KMS-11 (cell line): ENCODE data around the gene CYP17A1.
"Not testable (repeated sequence)": the region's sequence is repeated elsewhere in the genome, so short reads cannot be mapped to it uniquely, and the experiment has no call there.

Experiments used
- H2AFZ ChIP-seq: fragments of 200-600 bp; sonication (generic); 2 replicates; pipeline ENCODE4 v1.6.1; 2016; ENCODE audit warnings: antibody characterized with exemption, mixed run types, low read depth
- H3K27ac ChIP-seq: fragments of 200-600 bp; sonication (generic); 2 replicates; pipeline ENCODE4 v1.6.1; 2016; ENCODE audit warnings: mild to moderate bottlenecking, mixed run types
- H3K27me3 ChIP-seq: fragments of 200-600 bp; sonication (generic); 2 replicates; pipeline ENCODE4 v1.6.1; 2017; ENCODE audit warnings: mild to moderate bottlenecking, low read depth, mixed run types, moderate library complexity; ENCODE audit not compliant: insufficient read depth
- H3K36me3 ChIP-seq: fragments of 200-600 bp; sonication (generic); 2 replicates; pipeline ENCODE4 v1.6.1; 2017; ENCODE audit warnings: mild to moderate bottlenecking, mixed run types; ENCODE audit not compliant: insufficient read depth
- H3K4me1 ChIP-seq: fragments of 200-600 bp; sonication (generic); 2 replicates; pipeline ENCODE4 v1.6.1; 2016; ENCODE audit warnings: mild to moderate bottlenecking, low read depth, mixed run types; ENCODE audit not compliant: poor library complexity, severe bottlenecking
- H3K4me2 ChIP-seq: fragments of 200-600 bp; sonication (generic); 2 replicates; pipeline ENCODE4 v1.7.0; 2016; ENCODE audit warnings: mild to moderate bottlenecking, mixed run types
- H3K4me3 ChIP-seq: fragments of 200-600 bp; sonication (generic); IDR thresholded peaks from 2 replicates; pipeline ENCODE4 v1.6.1; 2017; ENCODE audit warnings: low read depth, low read length, mixed read lengths; ENCODE audit not compliant: insufficient read depth
- H3K79me2 ChIP-seq: fragments of 200-600 bp; sonication (generic); 2 replicates; pipeline ENCODE4 v1.6.1; 2016; ENCODE audit warnings: low read depth, mixed run types; ENCODE audit not compliant: insufficient read depth
- H3K9ac ChIP-seq: fragments of 200-600 bp; sonication (generic); 2 replicates; pipeline ENCODE4 v1.6.1; 2016; ENCODE audit warnings: mild to moderate bottlenecking, mixed run types
- H4K20me1 ChIP-seq: fragments of 200-600 bp; sonication (generic); 2 replicates; pipeline ENCODE4 v1.6.1; 2016; ENCODE audit warnings: mild to moderate bottlenecking, mixed run types; ENCODE audit not compliant: insufficient read depth
- CTCF ChIP-seq: fragments of 200-600 bp; sonication (generic); conservative IDR thresholded peaks from 2 replicates; pipeline ENCODE4 v1.6.1; 2017; ENCODE audit warnings: low read depth, mild to moderate bottlenecking, antibody characterized with exemption, low read length, moderate library complexity, mixed read lengths

Gene CYP17A1

GRCh38 chr10:102863660-102864059 is 26.4 kb upstream of the CYP17A1 start:
- no peaks in the 10 kb centered on the region for H3K27me3 ChIP-seq
- H3K4me2 ChIP-seq, result no peak overlapping the region
- H3K4me1 ChIP-seq, result no peaks in the 10 kb centered on the region
- no peak overlapping the region for H2AFZ ChIP-seq
- H4K20me1 ChIP-seq, result no peaks in the 10 kb centered on the region
- H3K36me3 ChIP-seq, result no peaks in the 10 kb centered on the region
- no peak overlapping the region for H3K4me3 ChIP-seq
- H3K79me2 ChIP-seq, result no peaks in the 10 kb centered on the region
- H3K27ac ChIP-seq, result no peak overlapping the region
- no peak for TF ChIP-seq CTCF
- no peak overlapping the region for H3K9ac ChIP-seq

- Histone ChIP-seq H3K79me2 (peaks cover 5% of the 10 kb centered on the region; the same call in 1 of the 2 replicates), H3K4me3 (no peak overlapping the region), H3K27ac (no peak overlapping the region), H3K9ac (no peak overlapping the region), H4K20me1 (no peaks in the 10 kb centered on the region), H3K4me1 (peaks cover 5% of the 10 kb centered on the region), H3K36me3 (no peaks in the 10 kb centered on the region), H3K4me2 (no peak overlapping the region), H2AFZ (no peak overlapping the region), H3K27me3 (no peaks in the 10 kb centered on the region)
- no peak for TF ChIP-seq CTCF
Measured at GRCh38 chr10:102859911-102860310, 22.7 kb upstream of the CYP17A1 start.

GRCh38 chr10:102856758-102857424 is 19.7 kb upstream of the CYP17A1 start:
- Histone ChIP-seq H3K27ac (no peak overlapping the region), H3K79me2 (peaks cover 5% of the 10 kb centered on the region; the same call in 1 of the 2 replicates), H3K36me3 (no peaks in the 10 kb centered on the region), H3K9ac (no peak overlapping the region), H3K4me1 (peaks cover 12% of the 10 kb centered on the region), H2AFZ (no peak overlapping the region), H4K20me1 (no peaks in the 10 kb centered on the region), H3K27me3 (no peaks in the 10 kb centered on the region), H3K4me2 (no peak overlapping the region), H3K4me3 (no peak overlapping the region)
- no peak for TF ChIP-seq CTCF

GRCh38 chr10:102855731-102856436 is 18.7 kb upstream of the CYP17A1 start:
- not testable (repeated sequence) for H2AFZ ChIP-seq, H3K4me2 ChIP-seq, H3K27me3 ChIP-seq, H4K20me1 ChIP-seq, H3K27ac ChIP-seq, H3K79me2 ChIP-seq, H3K36me3 ChIP-seq, H3K4me3 ChIP-seq, H3K9ac ChIP-seq
- peaks cover 12% of the 10 kb centered on the region for H3K4me1 ChIP-seq

GRCh38 chr10:102853237-102853636 is 16.0 kb upstream of the CYP17A1 start:
- not testable (repeated sequence) for H3K4me2 ChIP-seq, H3K36me3 ChIP-seq, H3K27me3 ChIP-seq, H2AFZ ChIP-seq, H4K20me1 ChIP-seq, H3K9ac ChIP-seq, H3K27ac ChIP-seq, H3K4me3 ChIP-seq, H3K79me2 ChIP-seq
- H3K4me1 ChIP-seq, result peaks cover 12% of the 10 kb centered on the region
